ENCODE data around the gene PLCL1.

The PLCL1 gene

GRCh38 chr2:197804049-197804757, at the start of gene PLCL1:
TSS of gene PLCL1 (plus strand) at chr2:197804593.
- DNase-seq: peak; percentile 93

- no peak for DNase-seq
Measured at GRCh38 chr2:197759013-197759412, 45.4 kb upstream of the PLCL1 start.

DNA sequence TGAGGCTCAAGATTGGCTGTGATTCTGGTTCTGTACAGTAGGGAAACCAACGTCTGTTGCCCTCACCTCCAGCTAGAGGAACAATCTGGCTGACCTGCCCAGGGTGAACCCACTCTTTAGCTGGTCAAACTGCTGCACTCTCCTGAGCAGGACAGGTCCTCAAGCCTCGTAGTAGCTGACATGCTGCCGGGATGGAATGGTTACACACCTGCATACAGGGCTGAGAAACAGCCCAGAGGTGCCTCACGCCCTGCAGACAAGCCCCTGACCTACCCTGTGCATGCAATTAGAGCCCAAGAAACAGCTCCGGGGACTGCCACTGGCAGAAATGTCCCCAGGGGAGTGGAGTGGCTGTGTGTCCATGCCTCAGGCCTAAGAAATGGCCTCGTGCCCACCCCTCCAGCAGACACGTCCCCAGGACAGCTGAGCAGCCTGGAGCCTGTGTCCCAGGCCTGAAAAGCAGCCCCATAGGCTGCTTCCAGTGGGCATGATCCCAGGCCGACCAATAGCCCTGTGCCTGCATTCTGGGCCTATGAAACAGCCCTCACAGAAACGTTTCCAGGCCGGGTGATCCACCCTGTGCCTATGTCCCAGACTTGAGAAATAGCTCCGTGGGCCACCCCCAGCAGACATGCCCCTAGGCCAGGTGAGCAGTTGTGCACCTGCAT, 44.6 kb upstream of the PLCL1 start:
- no peak for DNase-seq

DNA sequence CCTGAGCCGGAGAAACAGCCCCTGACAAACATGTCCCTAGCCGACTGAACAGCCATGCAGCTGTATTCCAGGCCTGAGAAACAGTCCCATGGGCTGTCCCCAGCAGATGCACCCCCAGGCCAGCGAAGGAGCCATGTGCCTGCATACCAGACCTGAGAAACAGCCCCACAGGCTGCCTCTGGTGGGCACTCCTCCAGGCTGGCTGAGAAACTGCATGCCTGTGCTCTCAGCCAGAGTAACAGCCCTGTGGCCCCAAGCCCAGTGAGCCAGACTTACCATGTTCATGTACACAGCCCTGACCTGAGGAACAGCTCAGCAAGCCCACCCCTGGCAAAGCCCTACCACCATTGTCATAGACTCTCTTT, 44.1 kb upstream of the PLCL1 start:
- no peak for DNase-seq

DNA sequence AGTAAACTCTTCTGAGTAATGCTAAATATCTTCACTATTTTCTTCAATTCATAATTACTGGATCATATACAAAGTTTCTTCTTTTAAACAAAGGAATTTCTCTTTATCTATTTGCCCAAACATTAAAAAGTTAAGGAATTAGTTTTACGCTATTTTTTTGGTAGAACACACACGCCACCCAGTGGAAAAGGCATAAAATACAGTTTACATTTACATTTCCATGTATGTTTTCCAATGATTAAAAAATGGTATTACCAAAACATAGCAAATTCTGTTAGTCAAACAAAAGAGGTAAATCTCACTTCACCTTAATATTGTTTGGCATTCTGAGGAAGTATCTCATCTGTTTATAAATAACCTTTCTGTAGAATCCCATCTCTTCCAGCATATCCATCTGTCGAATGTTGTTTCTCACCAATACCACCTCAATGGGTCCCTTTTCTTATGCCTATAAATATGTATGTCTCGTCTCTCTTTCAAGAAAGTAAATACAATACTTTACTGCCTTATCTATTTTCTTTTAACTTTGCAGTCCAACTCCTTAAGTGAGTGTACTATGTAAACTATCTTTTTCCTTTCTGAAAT, 26.5 kb upstream of the PLCL1 start:
- peak; percentile 52 for DNase-seq

- no peak for DNase-seq
Measured at GRCh38 chr2:197779261-197779660, 25.1 kb upstream of the PLCL1 start.

DNA sequence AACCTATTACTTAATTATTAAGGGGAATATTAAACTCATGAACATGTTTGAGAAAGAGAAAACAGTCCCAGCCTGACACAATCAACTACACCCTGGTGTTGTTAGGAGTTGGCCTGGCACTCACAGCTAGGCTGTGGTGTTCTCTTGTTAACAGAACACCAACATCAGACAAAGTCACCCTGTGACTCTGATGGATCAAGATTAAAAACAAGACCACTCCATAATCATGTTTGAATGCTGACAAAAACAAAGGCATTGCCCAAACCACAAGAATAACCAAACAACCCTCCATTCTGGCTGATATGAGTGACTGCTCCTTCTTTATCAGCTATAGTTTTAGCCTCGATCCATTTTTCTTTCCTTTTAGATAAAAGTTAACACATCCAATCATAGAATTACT, 22.3 kb upstream of the PLCL1 start:
- no peak for DNase-seq

DNA sequence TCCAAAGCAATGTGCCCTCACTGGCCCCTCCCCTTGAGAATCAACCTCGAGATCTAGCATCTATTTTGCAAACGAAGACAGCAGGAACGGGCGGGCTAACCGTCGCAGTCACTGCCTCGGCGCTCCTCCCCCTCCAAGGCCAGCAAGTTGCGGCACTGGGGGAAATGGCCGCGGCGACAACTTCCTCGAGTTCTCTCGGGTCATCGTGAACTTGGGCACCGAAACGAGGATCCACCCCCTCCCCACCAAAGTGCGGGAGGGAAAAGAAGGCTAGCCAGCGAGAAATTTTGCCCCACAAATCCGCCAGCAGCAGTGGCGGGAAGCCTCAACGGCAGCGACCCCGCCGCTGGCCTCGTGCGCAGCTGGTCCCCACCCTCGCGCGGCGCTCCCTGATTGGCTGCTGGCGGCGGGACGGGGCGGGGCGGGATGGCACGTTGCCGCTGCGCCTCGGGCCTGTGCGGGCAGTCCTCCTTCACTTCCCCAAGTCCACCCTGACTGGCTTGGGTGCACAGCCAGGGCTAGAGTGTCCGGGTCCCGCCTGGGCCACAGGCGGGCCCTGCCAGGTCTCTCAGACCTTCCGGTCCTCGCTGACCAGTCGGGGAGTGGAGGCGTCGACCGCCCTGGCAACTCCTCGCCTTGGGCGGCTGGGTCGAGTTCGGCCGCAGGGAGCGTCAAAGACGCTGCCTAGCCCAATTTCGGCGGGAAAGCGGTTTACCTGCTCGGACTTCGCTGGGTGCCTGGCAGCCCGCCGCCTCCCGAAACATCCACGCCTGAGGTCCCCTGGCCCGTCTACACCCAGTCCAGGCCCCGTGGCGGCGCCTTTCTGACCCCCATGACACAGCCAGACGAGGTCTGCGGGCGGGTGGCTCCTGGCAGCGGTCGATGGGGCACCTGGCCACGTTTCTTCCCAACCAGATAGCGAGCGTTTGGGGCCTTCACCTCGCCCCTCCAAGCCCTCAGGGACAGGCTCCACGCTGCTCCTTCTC, 19.1 kb upstream of the PLCL1 start, which contains the start of gene BOLL:
Gene BOLL (minus strand): TSS at position 364 of the 986 bp plus-strand sequence. CDS start 3,469 bp downstream, outside the sequence.
- no peak for DNase-seq

GRCh38 chr2:197786010-197786877, 18.1 kb upstream of the PLCL1 start:
- DNase-seq: peak; percentile 63

GRCh38 chr2:197793456-197793855, 10.9 kb upstream of the PLCL1 start:
- no peak for DNase-seq

GRCh38 chr2:197795277-197795676, 9.1 kb upstream of the PLCL1 start:
- no peak for DNase-seq

DNA sequence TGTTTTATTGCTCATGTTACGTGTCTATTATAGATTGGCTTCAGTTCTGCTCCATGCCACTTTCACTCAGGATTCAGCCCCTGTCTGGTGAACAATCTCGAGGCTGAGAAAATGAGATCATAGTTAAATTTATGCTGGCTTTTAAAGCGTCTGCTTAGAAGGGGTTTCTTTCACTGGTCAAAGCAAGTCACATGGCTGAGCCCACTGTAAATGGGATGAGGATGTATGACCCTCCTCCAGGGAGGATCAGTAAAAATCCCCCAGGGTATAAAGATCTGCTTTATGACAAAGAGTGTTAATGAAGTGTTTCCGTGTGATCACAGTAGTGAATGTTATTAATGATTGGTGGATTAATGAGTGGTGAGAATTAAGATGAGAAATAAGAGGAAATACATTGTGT, 6.2 kb upstream of the PLCL1 start:
- DNase-seq: no peak

- no peak for DNase-seq
Measured at GRCh38 chr2:197799068-197799467, 5.3 kb upstream of the PLCL1 start.

DNA sequence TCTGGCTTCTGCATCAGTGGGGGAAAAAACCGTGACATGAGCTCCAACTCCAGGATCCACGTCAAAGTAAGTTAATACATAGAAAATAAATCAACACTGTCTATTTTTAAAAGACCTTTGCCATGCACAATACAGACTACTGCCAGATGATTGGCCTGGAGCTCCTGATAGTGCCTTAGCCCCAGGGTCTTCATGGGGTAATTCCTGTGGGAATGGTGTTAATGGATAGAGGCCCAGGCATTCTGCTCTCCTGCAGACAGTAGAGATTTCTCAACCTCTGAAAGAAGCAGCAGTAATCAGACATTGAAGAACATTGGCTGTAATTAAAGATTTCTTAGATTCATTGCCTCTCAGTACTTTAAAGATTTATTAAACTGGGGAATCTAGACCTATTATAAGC, 4.3 kb upstream of the PLCL1 start:
- no peak for DNase-seq

DNA sequence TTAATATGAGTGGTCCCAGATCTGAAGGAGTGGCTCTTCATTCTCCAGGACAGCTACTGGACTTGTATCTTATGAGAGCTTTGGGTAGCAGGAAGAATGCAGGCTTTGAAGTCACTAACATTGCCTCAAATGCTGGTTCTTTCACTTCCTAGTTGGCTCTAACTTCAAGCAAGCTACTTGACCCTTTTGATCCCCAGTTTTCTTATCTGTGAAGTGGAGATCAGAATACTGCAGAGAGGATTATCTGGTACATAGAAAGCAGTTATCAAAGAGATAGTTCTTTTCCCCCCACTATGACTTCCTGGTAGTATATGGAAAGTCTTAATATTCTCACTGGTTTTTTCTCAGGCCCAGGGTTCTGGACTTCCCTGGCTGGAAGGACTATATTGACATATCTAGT, 3.4 kb upstream of the PLCL1 start:
- no peak for DNase-seq

GRCh38 chr2:197803033-197803444, 1.4 kb upstream of the PLCL1 start:
- peak; percentile 69 for DNase-seq

DNA sequence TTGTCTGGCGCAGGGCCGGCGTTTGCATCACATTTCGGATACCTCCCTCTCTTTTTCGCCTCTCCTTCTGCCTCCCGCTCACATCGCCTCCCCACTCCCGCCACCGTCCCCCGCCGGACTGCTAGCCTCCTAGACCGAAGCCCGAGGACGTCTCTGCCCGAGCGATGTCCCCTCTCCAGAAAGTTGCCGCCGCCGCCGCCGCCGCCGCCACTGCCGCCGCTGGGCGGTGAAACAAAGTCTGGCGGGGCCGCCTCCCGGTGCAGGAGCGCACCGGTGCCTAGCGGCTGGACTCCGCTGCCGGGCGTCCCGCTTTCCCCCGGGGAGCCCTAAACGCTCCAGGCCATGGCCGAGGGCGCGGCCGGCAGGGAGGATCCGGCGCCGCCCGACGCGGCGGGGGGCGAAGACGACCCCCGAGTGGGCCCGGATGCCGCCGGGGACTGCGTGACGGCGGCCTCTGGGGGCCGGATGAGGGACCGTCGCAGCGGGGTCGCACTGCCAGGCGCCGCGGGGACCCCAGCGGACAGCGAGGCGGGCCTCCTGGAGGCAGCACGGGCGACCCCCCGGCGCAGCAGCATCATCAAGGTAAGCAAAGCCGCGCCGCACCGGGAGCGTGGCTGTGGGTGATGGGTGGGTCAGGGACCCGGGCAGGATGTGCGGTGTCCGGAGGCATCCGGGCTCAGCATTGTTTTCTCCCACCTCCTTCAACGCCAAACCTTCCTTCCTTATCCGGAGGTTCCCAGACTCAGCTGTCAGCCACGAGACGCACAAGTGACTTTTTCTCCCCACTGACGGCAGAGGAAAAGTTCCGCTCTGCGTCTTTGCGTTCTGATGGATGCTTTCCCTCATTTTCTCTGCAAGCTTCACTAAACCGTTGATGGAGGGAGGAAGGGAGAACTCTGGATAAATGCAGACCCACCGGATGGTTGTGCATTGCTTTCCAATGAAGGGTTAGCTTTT, 643 bp downstream of the PLCL1 start:
- peak; percentile 23 for DNase-seq

DNA sequence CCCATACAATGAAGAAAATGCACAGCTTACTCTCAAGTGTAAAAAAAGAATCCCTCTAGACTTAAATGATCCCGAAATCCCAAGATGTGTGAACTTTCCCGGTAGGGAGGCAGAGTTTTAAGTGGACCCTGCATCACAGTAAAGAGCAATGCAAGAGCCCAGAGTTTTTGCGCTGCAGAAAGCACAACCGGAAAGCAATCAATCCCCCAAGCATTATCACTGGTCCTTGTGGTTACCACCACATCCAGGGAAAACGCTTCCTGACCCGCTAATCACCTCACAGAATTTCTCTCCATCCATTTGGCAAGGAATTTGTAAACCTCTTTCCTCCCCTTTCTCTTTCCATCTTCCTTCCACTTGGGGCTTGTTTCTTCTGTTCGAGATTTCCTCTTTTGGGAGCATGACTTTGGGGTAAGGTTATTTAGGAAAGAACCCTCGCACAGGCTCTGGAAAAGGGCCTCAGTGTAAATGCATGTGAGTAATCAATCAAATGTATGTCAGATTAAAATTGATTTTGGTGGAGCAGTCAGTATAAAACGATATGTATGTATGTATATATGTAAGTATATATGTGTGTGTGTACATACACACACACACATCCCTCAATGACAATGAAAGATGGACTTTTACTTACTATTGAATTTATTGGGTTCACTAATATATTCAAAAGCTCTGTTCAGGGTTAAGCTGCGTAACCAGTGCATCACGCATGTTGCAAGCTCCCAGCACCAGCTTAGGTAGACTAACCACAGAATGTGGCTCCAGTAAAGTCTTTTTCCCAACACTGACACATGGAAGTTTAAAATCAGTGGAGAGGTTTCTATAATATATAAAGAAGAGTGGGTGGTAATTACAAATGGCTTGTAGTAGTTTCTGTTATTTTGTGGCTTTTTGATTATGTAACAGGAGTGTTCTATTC, 1.6 kb downstream of the PLCL1 start:
- no peak for DNase-seq

GRCh38 chr2:197809064-197809463, 4.7 kb downstream of the PLCL1 start:
- DNase-seq: no peak

DNA sequence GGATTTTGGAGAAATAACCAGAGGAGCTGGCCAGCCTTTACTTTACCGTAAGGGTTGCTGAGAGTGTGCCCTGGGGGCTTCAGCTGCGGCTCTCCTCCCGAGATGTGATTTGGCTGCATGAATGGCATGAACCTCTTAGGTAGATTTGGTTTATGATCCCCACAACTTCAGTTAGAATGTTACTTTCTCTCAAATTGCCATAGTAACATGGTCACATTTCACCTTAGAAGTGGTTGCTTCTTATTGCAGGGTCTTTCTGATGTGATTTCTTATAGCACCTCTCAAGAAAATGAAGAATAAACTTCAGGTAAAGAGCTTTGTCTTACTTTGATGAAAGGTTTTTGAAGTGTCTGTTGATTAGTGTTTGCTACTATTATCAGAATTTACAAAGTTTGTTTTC, 5.6 kb downstream of the PLCL1 start:
- no peak for DNase-seq

Data from CD4-positive, alpha-beta T cell treated with Interleukin-10 for 1 hour (primary cell).